ENCODE measurements around the gene NHLRC4.

The NHLRC4 gene

DNA sequence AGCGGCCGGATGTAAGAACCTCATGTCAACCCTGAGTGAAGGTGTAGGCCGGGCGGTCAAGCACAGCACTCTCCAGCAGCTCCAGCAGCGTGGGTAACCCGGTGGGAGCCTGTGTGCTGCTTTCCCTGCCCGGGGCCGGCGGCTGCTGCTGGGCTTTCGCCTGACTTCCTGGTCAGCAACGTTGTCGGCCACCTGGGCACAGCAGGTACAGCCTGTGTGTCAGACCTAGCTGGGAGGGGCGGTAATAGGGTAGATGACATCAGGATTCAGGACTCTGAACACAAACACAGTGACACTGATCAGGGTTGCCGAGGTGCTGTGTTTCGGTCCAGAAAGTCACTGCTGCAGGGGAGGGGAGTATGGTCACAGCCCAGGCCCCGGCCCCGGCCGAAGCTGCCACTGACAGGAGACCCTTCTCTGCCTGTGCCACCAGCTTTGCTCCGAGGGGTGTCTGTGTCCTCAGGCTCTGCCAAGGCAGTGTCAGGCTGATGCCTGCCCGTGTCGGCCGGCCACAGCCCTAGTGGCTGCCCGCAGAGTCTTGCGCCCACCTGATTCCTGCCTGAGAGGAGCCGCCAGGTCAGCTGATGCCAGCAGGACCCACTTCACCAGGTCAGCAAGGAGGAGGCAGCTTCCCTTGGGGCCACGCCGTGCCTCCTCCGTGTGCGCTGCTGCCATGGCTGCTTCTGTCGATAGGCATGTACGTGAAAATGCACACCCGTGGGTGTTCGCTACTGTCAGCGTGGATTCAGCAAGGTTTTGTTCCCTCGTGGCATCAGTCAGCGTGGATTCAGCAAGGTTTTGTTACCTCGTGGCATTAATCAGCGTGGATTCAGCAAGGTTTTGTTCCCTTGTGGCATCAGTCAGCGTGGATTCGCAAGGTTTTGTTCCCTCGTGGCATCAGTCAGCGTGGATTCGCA, 32.3 kb downstream of the NHLRC4 start:
- no peak for DNase-seq (ENCODE audit: low read depth in 1 of 2, low spot score in 1 of 2)
- no peak for TF ChIP-seq JUND (IDR thresholded peaks at IDR 0.05; ENCODE audit: low read depth)
- in situ Hi-C loops (cut with HindIII; ENCODE audit: low pct_unique_long_range_greater_than_20kb, low sequenced_read_pairs): no loop called here

DNA sequence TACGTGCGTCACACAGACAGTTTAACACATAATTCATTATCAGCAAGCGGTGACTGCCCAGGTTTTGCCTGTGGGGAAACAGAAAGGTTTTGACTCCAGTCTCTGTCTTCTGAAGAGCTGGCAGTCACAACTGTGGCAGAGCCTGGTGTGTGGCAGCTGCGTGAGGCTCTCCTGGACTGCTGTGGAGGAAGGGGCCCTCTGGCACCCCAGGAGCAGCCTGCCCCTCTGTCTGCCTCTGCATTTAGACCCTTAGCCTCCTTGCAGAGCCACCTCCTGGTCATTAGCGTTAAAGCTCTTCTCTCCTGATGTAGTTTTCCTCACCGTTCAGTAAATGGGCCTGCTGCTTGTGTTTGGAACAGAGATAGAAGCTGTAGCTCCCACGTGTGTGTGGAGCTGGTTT, 34.0 kb downstream of the NHLRC4 start:
- in situ Hi-C loops (cut with HindIII; ENCODE audit: low pct_unique_long_range_greater_than_20kb, low sequenced_read_pairs): no loop called here
- DNase-seq (ENCODE audit: low read depth in 1 of 2, low spot score in 1 of 2): no peak
- no peak for TF ChIP-seq JUND (IDR thresholded peaks at IDR 0.05; ENCODE audit: low read depth)

DNA sequence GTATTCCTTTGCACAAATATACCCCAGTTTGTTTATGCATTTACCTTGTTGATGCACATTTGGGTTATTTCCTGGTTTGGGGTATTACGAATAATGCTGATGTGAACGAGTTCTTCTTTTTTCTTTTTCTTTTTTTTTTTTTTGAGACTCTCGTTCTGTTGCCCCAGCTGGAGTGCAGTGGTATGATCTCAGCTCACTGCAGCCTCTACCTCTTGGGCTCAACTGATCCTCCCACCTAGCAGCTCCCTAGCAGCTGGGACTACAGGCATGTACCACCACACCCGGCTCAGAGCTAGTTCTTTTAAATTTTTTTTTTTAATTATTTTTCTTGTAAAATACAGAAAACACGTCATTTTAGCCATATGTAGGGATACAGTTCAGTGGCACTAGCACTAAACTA, 37.1 kb downstream of the NHLRC4 start:
- TF ChIP-seq JUND (IDR thresholded peaks at IDR 0.05; ENCODE audit: low read depth): no peak
- in situ Hi-C loops (cut with HindIII; ENCODE audit: low pct_unique_long_range_greater_than_20kb, low sequenced_read_pairs): no loop called here

GRCh38 chr16:606656-607307, 40.0 kb downstream of the NHLRC4 start:
- DNase-seq (ENCODE audit: low read depth in 1 of 2, low spot score in 1 of 2): no peak
- no peak for TF ChIP-seq JUND (IDR thresholded peaks at IDR 0.05; ENCODE audit: low read depth)
- in situ Hi-C loops (cut with HindIII; ENCODE audit: low pct_unique_long_range_greater_than_20kb, low sequenced_read_pairs): no loop called here

More for the DNA sequence above, 37.1 kb downstream of the NHLRC4 start:
- DNase-seq (ENCODE audit: low read depth in 1 of 2, low spot score in 1 of 2): no peak

- no peak for DNase-seq (ENCODE audit: low read depth in 1 of 2, low spot score in 1 of 2)
- in situ Hi-C loops (cut with HindIII; ENCODE audit: low pct_unique_long_range_greater_than_20kb, low sequenced_read_pairs): no loop called here
- TF ChIP-seq JUND (IDR thresholded peaks at IDR 0.05; ENCODE audit: low read depth): no peak
Measured at GRCh38 chr16:608019-608418, 41.2 kb downstream of the NHLRC4 start.

DNA sequence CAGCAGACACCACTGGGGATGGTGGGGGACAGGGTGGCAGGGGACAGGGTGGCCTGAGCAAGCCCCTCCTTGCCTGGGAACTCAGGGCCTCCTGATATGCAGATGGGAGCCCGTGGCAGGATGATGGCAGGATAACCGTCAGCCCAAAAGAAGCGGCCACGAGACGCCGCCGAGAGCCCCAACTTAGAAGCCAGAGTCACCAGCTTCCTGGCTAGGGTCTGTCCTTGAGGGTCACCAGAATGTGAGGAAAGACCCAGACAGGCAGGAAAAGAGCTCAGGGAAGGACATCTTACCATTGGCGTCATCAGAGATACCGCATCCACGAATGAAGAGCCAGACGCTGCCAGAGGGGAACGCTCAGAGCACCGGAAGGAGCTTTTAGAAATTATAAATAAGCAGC, 42.5 kb downstream of the NHLRC4 start:
- DNase-seq (ENCODE audit: low read depth in 1 of 2, low spot score in 1 of 2): no peak
- in situ Hi-C loops (cut with HindIII; ENCODE audit: low pct_unique_long_range_greater_than_20kb, low sequenced_read_pairs): no loop called here
- no peak for TF ChIP-seq JUND (IDR thresholded peaks at IDR 0.05; ENCODE audit: low read depth)

- DNase-seq (ENCODE audit: low read depth in 1 of 2, low spot score in 1 of 2): no peak
- in situ Hi-C loops (cut with HindIII; ENCODE audit: low pct_unique_long_range_greater_than_20kb, low sequenced_read_pairs): no loop called here
- TF ChIP-seq JUND (IDR thresholded peaks at IDR 0.05; ENCODE audit: low read depth): no peak
Measured at GRCh38 chr16:609984-610383, 43.2 kb downstream of the NHLRC4 start.

- no peak for DNase-seq (ENCODE audit: low read depth in 1 of 2, low spot score in 1 of 2)
- TF ChIP-seq JUND (IDR thresholded peaks at IDR 0.05; ENCODE audit: low read depth): no peak
- in situ Hi-C loops (cut with HindIII; ENCODE audit: low pct_unique_long_range_greater_than_20kb, low sequenced_read_pairs): no loop called here
Measured at GRCh38 chr16:610513-611381, 43.9 kb downstream of the NHLRC4 start.

- in situ Hi-C loops (cut with HindIII; ENCODE audit: low pct_unique_long_range_greater_than_20kb, low sequenced_read_pairs): no loop called here
- DNase-seq (ENCODE audit: low read depth in 1 of 2, low spot score in 1 of 2): no peak
- no peak for TF ChIP-seq JUND (IDR thresholded peaks at IDR 0.05; ENCODE audit: low read depth)
Measured at GRCh38 chr16:615122-615521, 48.3 kb downstream of the NHLRC4 start.

- in situ Hi-C loops (cut with HindIII; ENCODE audit: low pct_unique_long_range_greater_than_20kb, low sequenced_read_pairs): no loop called here
- TF ChIP-seq JUND (IDR thresholded peaks at IDR 0.05; ENCODE audit: low read depth): no peak
- DNase-seq (ENCODE audit: low read depth in 1 of 2, low spot score in 1 of 2): no peak
Measured at GRCh38 chr16:616733-617586, 50.2 kb downstream of the NHLRC4 start.

GRCh38 chr16:617855-618254, 51.0 kb downstream of the NHLRC4 start:
- no peak for TF ChIP-seq JUND (IDR thresholded peaks at IDR 0.05; ENCODE audit: low read depth)
- in situ Hi-C loops (cut with HindIII; ENCODE audit: low pct_unique_long_range_greater_than_20kb, low sequenced_read_pairs): no loop called here
- no peak for DNase-seq (ENCODE audit: low read depth in 1 of 2, low spot score in 1 of 2)
